PC-9 (cell line): Measurements from ENCODE around the gene FCMR. TPM values are rescaled to one million over a fixed set of nuclear protein-coding genes. Genes with fewer than 3 reads are reported as not detected.

Experiments
- BruUV-seq: library from RNA; stranded (reverse); fragments of 400-500 nt; replicated peaks from 2 replicates; lab custom pipeline; 2021; lab: Mats Ljungman, UMichigan
- CTCF ChIA-PET: fragments of 300-600 bp; sonication (Branson Sonifier 250); formaldehyde crosslinking; loops from one replicate; lab custom pipeline; 2022; ENCODE audit warnings: antibody characterized with exemption; lab: Charles Lee
- POLR2A ChIA-PET: fragments of 300-600 bp; sonication (Branson Sonifier 250); formaldehyde crosslinking; loops from one replicate; lab custom pipeline; 2022; ENCODE audit warnings: antibody characterized with exemption; ENCODE audit not compliant: unreplicated experiment; lab: Charles Lee
- DNase-seq, 2 experiments: peaks; one replicate each; pipeline versions ENCODE4 v3.0.0 to v3.0.0-alpha.2; 2015 to 2022; ENCODE audit warnings: mixed read lengths in 1 of 2
- H2AFZ ChIP-seq: fragments of 200-600 bp; sonication (generic); 2 replicates; pipeline ENCODE4 v1.8.1; 2017; ENCODE audit warnings: antibody characterized with exemption
- H3F3A ChIP-seq: fragments of 200-600 bp; sonication (generic); 2 replicates; pipeline ENCODE4 v1.8.1; 2017; ENCODE audit warnings: antibody characterized with exemption, mild to moderate bottlenecking, low read depth; ENCODE audit not compliant: insufficient read depth
- H3K27ac ChIP-seq: fragments of 200-600 bp; sonication (generic); 2 replicates; pipeline ENCODE4 v1.6.1; 2016; ENCODE audit warnings: mixed run types
- H3K27me3 ChIP-seq: fragments of 200-600 bp; sonication (generic); 2 replicates; pipeline ENCODE4 v1.6.1; 2016; ENCODE audit warnings: low read depth, mixed run types; ENCODE audit not compliant: insufficient read depth
- H3K36me3 ChIP-seq: fragments of 200-600 bp; sonication (generic); 2 replicates; pipeline ENCODE4 v1.6.1; 2016; ENCODE audit warnings: low read depth, mixed run types
- H3K4me1 ChIP-seq: fragments of 200-600 bp; sonication (generic); replicated peaks from 2 replicates; pipeline ENCODE4 v1.6.1; 2016; ENCODE audit warnings: mixed run types; ENCODE audit not compliant: insufficient read depth
- H3K4me2 ChIP-seq: fragments of 200-600 bp; sonication (generic); 2 replicates; pipeline ENCODE4 v1.6.1; 2017; ENCODE audit warnings: mixed run types
- H3K4me3 ChIP-seq: fragments of 200-600 bp; sonication (generic); 2 replicates; pipeline ENCODE4 v1.6.1; 2016; ENCODE audit warnings: mixed run types
- H3K79me2 ChIP-seq: fragments of 200-600 bp; sonication (generic); 2 replicates; pipeline ENCODE4 v1.6.1; 2017; ENCODE audit warnings: low read depth, mixed run types
- H3K9me2 ChIP-seq: fragments of 200-600 bp; sonication (generic); 2 replicates; pipeline ENCODE4 v1.8.1; 2017; ENCODE audit warnings: mild to moderate bottlenecking; ENCODE audit not compliant: insufficient read depth
- H3K9me3 ChIP-seq: fragments of 200-600 bp; sonication (generic); 2 replicates; pipeline ENCODE4 v1.8.1; 2016; ENCODE audit warnings: low read depth; ENCODE audit not compliant: insufficient read depth
- H4K20me1 ChIP-seq: fragments of 200-600 bp; sonication (generic); 2 replicates; pipeline ENCODE4 v1.8.1; 2017; ENCODE audit not compliant: insufficient read depth
- CTCF ChIP-seq: fragments of 200-600 bp; sonication (generic); conservative IDR thresholded peaks from 2 replicates; pipeline ENCODE4 v1.6.1; 2017; ENCODE audit warnings: mixed run types, antibody characterized with exemption, mild to moderate bottlenecking, moderate library complexity
- EZH2 ChIP-seq: fragments of 200-600 bp; sonication (generic); IDR thresholded peaks from 2 replicates; pipeline ENCODE4 v1.8.0; 2017; ENCODE audit warnings: antibody characterized with exemption, low read depth
- intact Hi-C: fragments of 100-400 bp; cut with micrococcal nuclease; formaldehyde crosslinking; loops from one replicate; pipeline ENCODE4 v1.10.0; 2022; ENCODE audit not compliant: unreplicated experiment
- total RNA-seq: library from RNA; stranded (reverse); gene quantifications from 2 replicates; pipeline ENCODE4 v1.2.3, GENCODE V29; 2021

The FCMR gene
- total RNA-seq, 1 experiment from 2014 or later, result 1.2 TPM

DNA sequence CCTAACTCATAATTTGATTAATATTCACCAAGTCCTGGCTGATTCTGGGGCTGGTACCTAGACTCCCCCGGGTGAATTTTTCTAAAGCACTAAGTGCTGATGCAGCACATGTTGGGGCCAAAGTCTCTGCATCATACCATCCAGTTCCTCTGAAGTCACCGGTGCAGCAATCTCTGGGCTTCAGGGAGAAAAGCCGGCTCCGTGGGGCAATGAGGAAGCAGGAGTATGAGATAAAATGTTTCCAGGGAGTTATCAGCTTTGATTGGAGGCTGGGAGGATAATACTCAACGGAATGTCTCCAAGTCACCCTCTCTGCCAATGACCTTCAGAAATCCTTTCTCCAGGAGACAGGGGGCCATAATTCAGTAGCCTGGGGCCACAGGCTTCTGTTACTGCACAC is 47.3 kb upstream of the FCMR start:
- no peaks in the 10 kb centered on the region for H3K4me1 ChIP-seq
- H3K36me3 ChIP-seq, result no peaks in the 10 kb centered on the region
- H3K4me3 ChIP-seq, result no peak overlapping the region
- TF ChIP-seq EZH2, result no peak
- TF ChIP-seq CTCF, result no peak
- ChIA-PET CTCF (no interaction called here), POLR2A (no interaction called here)
- no peaks in the 10 kb centered on the region for H4K20me1 ChIP-seq
- H3K9me2 ChIP-seq, result no peaks in the 10 kb centered on the region
- H3K79me2 ChIP-seq, result no peaks in the 10 kb centered on the region
- H3K9me3 ChIP-seq, result no peaks in the 10 kb centered on the region
- no peak for DNase-seq
- 0 out of 2 replicates have a peak, but pooled peaks cover 4% of the 10 kb centered on the region for H3K27me3 ChIP-seq
- H2AFZ ChIP-seq, result no peak overlapping the region
- H3K27ac ChIP-seq, result no peak overlapping the region
- no TSS peak for BruUV-seq
- no peak overlapping the region for H3K4me2 ChIP-seq
- no peaks in the 10 kb centered on the region for H3F3A ChIP-seq
- intact Hi-C loops, result no loop called here

DNA sequence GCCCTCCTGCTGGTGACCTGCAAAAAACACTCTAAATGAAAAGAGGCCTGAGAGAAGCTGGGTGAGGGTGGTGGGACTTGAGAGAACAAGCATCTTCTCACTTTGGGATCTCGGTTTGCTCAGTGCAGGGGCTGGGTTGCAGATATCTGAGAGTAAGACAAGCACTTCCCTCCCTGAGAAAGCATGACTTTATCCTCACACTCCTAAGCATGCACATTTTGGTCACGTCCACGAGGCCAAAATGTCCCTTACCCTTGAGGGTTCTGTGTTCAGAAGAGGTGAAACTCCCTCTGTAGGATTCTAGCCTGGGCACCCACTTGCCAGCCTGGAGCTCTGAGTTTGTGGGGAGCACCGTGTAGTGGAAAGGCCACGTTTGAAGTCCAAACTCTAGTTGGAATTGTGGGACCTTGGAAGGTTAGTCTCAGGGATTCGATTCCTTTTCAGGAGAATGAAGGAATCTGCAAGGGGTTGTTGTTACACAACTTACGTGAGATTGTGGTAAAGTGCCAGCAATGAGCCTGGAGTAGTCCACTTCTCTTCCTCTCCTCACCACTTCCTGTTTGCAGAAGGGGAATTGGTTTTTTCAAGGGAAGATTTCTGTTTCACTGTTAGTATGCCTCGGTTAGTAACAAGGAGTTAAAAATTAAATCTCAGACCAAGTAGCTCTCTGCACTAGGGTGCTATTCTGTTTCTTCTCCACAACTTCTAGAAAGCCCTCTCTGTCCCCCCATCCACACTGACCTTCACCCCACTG is 45.5 kb upstream of the FCMR start:
- Histone ChIP-seq H3F3A (no peaks in the 10 kb centered on the region), H3K27ac (no peak overlapping the region), H3K27me3 (0 out of 2 replicates have a peak, but pooled peaks cover 4% of the 10 kb centered on the region), H4K20me1 (no peaks in the 10 kb centered on the region), H3K4me1 (no peaks in the 10 kb centered on the region), H3K9me2 (no peaks in the 10 kb centered on the region), H3K9me3 (no peaks in the 10 kb centered on the region), H3K79me2 (no peaks in the 10 kb centered on the region), H2AFZ (no peak overlapping the region), H3K4me2 (no peak overlapping the region), H3K36me3 (no peaks in the 10 kb centered on the region), H3K4me3 (no peak overlapping the region)
- ChIA-PET CTCF (no interaction called here), POLR2A (no interaction called here)
- TF ChIP-seq CTCF (no peak), EZH2 (no peak)
- DNase-seq, result no peak
- no TSS peak for BruUV-seq
- intact Hi-C loops, result no loop called here

GRCh38 chr1:206965781-206966180 is 44.0 kb upstream of the FCMR start:
- CTCF ChIA-PET, result interaction anchor here (0.6 to 1.3 kb wide), 2 partner anchors 11 to 56 kb away, joined by 4 to 7 read pairs; no protein-coding TSS in a partner anchor

More at GRCh38 chr1:206965781-206966180, 44.0 kb upstream of the FCMR start:
- Histone ChIP-seq H3K9me3 (no peaks in the 10 kb centered on the region), H3K9me2 (no peaks in the 10 kb centered on the region), H3K27me3 (0 out of 2 replicates have a peak, but pooled peaks cover 2% of the 10 kb centered on the region), H3K27ac (no peak overlapping the region), H3K4me1 (no peaks in the 10 kb centered on the region), H3K4me3 (no peak overlapping the region), H4K20me1 (no peaks in the 10 kb centered on the region), H3K79me2 (no peaks in the 10 kb centered on the region), H2AFZ (no peak overlapping the region), H3F3A (no peaks in the 10 kb centered on the region), H3K4me2 (no peak overlapping the region), H3K36me3 (no peaks in the 10 kb centered on the region)
- TF ChIP-seq CTCF, result no peak
- no peak for TF ChIP-seq EZH2
- POLR2A ChIA-PET, result no interaction called here
- BruUV-seq, result no TSS peak
- DNase-seq, result no peak
- intact Hi-C loops, result no loop called here
